ENCODE measurements around the gene SNAP47.

The SNAP47 gene

GRCh38 chr1:227732586-227733308 is 2.5 kb upstream of the SNAP47 start:
- DNase-seq = no peak

- DNase-seq = no peak
Observed at GRCh38 chr1:227733309-227733705, 1.9 kb upstream of the SNAP47 start.

- DNase-seq = no peak
Observed at GRCh38 chr1:227733751-227734545, 1.3 kb upstream of the SNAP47 start.

GRCh38 chr1:227734546-227734855 is 734 bp upstream of the SNAP47 start:
- DNase-seq = no peak

- DNase-seq = no peak
Observed at GRCh38 chr1:227735539-227736285, 477 bp downstream of the SNAP47 start.

- DNase-seq = no peak
Observed at GRCh38 chr1:227736814-227737432, 1.7 kb downstream of the SNAP47 start.

GRCh38 chr1:227738820-227739219 is 3.6 kb downstream of the SNAP47 start:
- DNase-seq = no peak

- no peak for DNase-seq
Observed at GRCh38 chr1:227739636-227740035, 4.4 kb downstream of the SNAP47 start.

GRCh38 chr1:227740401-227740960 is 5.2 kb downstream of the SNAP47 start:
- DNase-seq = no peak

GRCh38 chr1:227741166-227741870 is 6.1 kb downstream of the SNAP47 start:
- DNase-seq = no peak

- DNase-seq = no peak
Observed at GRCh38 chr1:227742738-227743715, 7.8 kb downstream of the SNAP47 start.

- no peak for DNase-seq
Observed at GRCh38 chr1:227744668-227745067, 9.4 kb downstream of the SNAP47 start.

GRCh38 chr1:227745568-227746265 is 10.5 kb downstream of the SNAP47 start:
- DNase-seq = no peak

GRCh38 chr1:227746676-227747075 is 11.4 kb downstream of the SNAP47 start:
- no peak for DNase-seq

- no peak for DNase-seq
Observed at GRCh38 chr1:227747382-227747781, 12.1 kb downstream of the SNAP47 start.

GRCh38 chr1:227747948-227748495 is 12.8 kb downstream of the SNAP47 start:
- DNase-seq = no peak

GRCh38 chr1:227748496-227749182 is 13.4 kb downstream of the SNAP47 start:
- DNase-seq = no peak

- no peak for DNase-seq
Observed at GRCh38 chr1:227749225-227749624, 14.0 kb downstream of the SNAP47 start.

GRCh38 chr1:227749916-227750710 is 14.9 kb downstream of the SNAP47 start:
- no peak for DNase-seq
